Measurements from ENCODE around the gene PYGB.
A peak's percentile ranks its signal among the peaks of the same experiment; 100 is the strongest.
"Not testable (repeated sequence)": the region's sequence is repeated elsewhere in the genome, so short reads cannot be mapped to it uniquely, and the experiment has no call there.

PYGB gene

DNA sequence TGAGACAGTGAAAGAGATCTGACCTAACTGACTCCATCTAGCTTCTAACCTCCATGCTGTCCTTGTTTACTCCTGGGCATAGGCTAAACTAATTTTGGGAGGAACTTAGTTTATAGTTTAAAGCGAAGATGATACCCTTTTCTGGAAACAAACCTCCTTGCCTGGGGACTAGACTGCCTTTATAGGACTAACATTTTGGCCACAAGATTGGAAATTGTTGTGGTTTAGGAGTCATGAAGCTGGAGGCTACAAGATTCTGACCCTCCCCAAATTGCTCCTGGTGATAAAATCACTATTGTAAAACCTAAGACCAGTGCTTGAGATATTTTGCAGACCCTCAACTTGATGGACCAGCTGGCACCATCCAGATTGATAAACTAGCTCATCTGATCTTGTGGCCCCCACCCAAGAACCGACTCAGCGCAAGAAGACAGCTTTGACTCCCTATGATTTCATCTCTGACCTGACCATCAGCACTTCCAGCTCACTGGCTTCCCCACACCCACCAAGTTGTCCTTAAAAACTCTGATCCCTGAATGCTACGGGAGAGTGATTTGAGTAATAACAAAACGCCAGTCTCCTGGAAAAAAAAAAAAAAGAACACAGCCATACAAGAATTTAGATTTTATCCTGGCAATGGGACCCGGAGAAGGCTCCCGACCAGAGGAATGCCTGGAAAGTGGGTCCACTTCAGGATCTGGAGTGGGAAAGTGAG is 79.8 kb downstream of the PYGB start:
- Mint-ChIP-seq H3K27me3 (no peaks in the 10 kb centered on the region), H3K4me1 (ENCODE audit: low read depth in 2 of 2) (peaks cover 22 to 29% of the 10 kb centered on the region in 2 donors), H3K27ac (peak overlapping the region in 1 of 2 donors; percentile 20), H3K9me3 (no peaks in the 10 kb centered on the region), H3K36me3 (ENCODE audit: insufficient read depth) (peaks cover under 1% of the 10 kb centered on the region), H3K4me3 (no peak overlapping the region)
- DNase-seq (no peak), ATAC-seq (replicated peaks) (no peak)

- Mint-ChIP-seq H3K9me3 (no peaks in the 10 kb centered on the region), H3K4me1 (ENCODE audit: low read depth in 2 of 2) (peaks cover 18 to 23% of the 10 kb centered on the region in 2 donors), H3K36me3 (ENCODE audit: insufficient read depth) (no peaks in the 10 kb centered on the region), H3K27ac (no peak overlapping the region), H3K4me3 (peak overlapping the region in 1 of 2 donors; percentile 18), H3K27me3 (no peaks in the 10 kb centered on the region)
- no peak for ATAC-seq (replicated peaks)
- DNase-seq, result no peak
Measured at GRCh38 chr20:25328954-25329498, 81.1 kb downstream of the PYGB start.

DNA sequence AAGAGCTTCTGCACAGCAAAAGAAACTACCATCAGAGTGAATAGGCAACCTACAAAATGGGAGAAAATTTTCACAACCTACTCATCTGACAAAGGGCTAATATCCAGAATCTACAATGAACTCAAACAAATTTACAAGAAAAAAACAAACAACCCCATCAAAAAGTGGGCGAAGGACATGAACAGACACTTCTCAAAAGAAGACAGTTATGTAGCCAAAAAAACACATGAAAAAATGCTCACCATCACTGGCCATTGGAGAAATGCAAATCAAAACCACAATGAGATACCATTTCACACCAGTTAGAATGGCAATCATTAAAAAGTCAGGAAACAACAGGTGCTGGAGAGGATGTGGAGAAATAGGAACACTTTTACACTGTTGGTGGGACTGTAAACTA is 87.1 kb downstream of the PYGB start:
- not testable (repeated sequence) for H3K27me3 Mint-ChIP-seq; ATAC-seq (replicated peaks); H3K9me3 Mint-ChIP-seq; H3K4me3 Mint-ChIP-seq; DNase-seq; H3K36me3 Mint-ChIP-seq (ENCODE audit: insufficient read depth); H3K27ac Mint-ChIP-seq
- H3K4me1 Mint-ChIP-seq (ENCODE audit: low read depth in 2 of 2), result peaks cover 5 to 11% of the 10 kb centered on the region in 2 donors

DNA sequence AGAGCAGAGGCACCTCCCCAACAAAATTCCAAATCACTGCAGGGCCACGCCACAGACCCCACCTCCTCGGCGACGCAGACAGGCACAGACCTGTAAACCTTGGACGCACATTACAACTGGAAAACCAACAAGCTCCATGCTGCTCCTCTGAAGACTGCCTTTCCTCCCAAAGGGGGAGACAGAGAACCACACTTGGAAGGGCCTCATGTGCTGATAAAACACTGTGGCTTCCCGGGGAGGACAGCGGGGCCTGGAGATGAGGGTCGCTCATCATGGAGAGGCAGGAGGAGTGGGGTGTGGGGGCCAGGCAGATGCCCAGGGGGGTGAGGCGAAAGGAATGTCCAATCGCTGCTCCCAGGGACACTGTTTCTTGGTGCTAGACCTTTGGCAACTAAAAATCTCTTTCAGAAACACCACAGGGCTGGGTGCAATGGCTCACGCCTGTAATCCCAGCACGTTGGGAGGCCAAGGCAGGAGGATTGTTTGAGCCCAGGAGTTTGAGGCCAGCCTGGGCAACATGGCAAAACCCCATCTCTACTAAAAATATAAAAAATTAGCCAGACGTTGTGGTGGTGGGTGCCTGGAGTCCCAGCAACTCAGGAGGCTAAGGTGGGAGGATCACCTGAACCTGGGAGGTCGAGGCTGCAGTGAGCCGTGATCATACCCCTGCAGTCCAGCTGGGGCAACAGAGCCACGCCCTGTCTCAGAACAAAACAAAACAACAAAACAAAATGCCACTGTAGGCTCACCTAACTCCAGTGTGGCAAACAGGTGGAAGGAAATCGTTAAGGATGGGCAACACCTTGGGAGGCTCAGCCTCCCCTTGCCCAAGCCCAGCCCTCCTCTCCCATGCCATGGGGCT is 88.9 kb downstream of the PYGB start:
- no peaks in the 10 kb centered on the region for H3K9me3 Mint-ChIP-seq
- ATAC-seq (replicated peaks), result no peak

DNA sequence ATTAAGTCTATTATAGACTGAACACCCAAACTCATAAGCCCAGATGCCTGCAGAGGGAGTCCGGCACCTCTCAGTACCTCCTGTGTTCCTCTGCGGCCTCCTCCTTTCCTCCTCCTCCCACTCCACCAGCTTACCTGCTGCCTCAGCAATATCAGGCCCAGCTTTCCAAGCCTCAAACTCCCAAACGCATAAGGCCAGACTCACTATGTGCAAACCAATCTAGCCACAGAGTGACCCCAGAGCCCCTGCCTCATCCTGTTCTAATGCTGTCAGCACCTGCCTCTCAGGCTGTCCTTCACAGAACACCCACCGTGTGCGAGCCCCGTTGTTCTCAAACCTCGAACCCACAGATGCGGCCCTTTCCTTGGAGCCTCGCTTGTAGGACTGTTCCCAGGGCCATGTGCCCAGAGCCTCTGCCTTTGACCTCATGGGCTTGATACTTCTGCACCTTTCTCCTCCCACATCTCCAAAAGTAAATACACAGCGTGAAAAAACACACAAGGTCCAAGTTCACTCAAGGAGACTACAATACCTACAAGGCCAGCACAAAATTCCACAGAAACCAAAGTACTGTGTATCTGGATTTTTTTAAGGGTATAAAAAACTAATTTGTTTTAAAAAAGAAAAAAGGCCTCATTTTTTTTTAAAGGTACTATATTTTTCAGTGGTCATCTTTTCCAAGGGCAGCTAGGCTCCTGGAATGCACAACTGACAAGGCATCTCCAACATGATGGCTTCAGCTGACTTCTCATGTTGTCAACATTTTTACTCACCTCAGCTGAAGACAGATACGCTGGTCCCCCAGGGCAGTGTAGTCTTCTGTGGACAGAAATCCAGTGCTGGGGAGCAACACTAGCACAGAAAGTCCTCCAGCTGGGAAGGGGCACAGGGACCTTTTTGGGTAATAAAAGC is 90.5 kb downstream of the PYGB start:
- Mint-ChIP-seq H3K9me3 (no peaks in the 10 kb centered on the region), H3K4me1 (ENCODE audit: low read depth in 2 of 2) (peaks cover 2 to 18% of the 10 kb centered on the region in 2 donors), H3K27ac (peak overlapping the region in 1 of 2 donors; percentile 69), H3K4me3 (no peak overlapping the region), H3K27me3 (no peaks in the 10 kb centered on the region), H3K36me3 (ENCODE audit: insufficient read depth) (no peaks in the 10 kb centered on the region)
- no peak for ATAC-seq (replicated peaks)
- DNase-seq, result no peak

More for the DNA sequence above, 88.9 kb downstream of the PYGB start:
- no peak for DNase-seq
- H3K27me3 Mint-ChIP-seq, result no peaks in the 10 kb centered on the region
- H3K4me3 Mint-ChIP-seq, result no peak overlapping the region
- H3K4me1 Mint-ChIP-seq (ENCODE audit: low read depth in 2 of 2), result peaks cover 2 to 9% of the 10 kb centered on the region in 2 donors
- no peaks in the 10 kb centered on the region for H3K36me3 Mint-ChIP-seq (ENCODE audit: insufficient read depth)
- H3K27ac Mint-ChIP-seq, result no peak overlapping the region

GRCh38 chr20:25339608-25340007 is 91.7 kb downstream of the PYGB start:
- DNase-seq (no peak), ATAC-seq (replicated peaks) (no peak)
- no peak overlapping the region for H3K4me3 Mint-ChIP-seq
- H3K27me3 Mint-ChIP-seq, result no peaks in the 10 kb centered on the region
- H3K9me3 Mint-ChIP-seq, result no peaks in the 10 kb centered on the region
- H3K36me3 Mint-ChIP-seq (ENCODE audit: insufficient read depth), result no peaks in the 10 kb centered on the region
- peak overlapping the region in 1 of 2 donors; percentile 49 for H3K27ac Mint-ChIP-seq
- H3K4me1 Mint-ChIP-seq (ENCODE audit: low read depth in 2 of 2), result peaks cover 9 to 27% of the 10 kb centered on the region in 2 donors

DNA sequence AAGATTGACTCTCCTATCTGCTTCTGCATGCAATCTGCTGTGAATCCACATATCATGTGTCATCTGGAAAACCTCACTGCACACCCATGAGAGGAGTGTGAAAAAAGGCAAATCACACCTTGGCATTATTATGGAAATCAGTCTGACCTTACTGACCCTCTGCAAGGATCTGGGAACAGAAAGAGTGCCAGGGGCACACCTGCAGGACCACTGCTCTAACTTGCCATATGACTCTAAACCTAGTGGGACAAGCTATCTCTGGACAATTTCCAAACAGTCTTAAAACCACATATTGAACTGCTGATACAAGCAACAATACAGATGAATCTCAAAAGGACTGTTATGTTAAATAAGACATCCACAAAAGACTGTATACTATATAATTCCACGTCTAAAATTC is 92.5 kb downstream of the PYGB start:
- DNase-seq (no peak), ATAC-seq (replicated peaks) (no peak)
- Mint-ChIP-seq H3K36me3 (ENCODE audit: insufficient read depth) (no peaks in the 10 kb centered on the region), H3K4me1 (ENCODE audit: low read depth in 2 of 2) (peaks cover 11 to 34% of the 10 kb centered on the region in 2 donors), H3K4me3 (no peak overlapping the region), H3K27ac (no peak overlapping the region), H3K9me3 (no peaks in the 10 kb centered on the region), H3K27me3 (no peaks in the 10 kb centered on the region)

DNA sequence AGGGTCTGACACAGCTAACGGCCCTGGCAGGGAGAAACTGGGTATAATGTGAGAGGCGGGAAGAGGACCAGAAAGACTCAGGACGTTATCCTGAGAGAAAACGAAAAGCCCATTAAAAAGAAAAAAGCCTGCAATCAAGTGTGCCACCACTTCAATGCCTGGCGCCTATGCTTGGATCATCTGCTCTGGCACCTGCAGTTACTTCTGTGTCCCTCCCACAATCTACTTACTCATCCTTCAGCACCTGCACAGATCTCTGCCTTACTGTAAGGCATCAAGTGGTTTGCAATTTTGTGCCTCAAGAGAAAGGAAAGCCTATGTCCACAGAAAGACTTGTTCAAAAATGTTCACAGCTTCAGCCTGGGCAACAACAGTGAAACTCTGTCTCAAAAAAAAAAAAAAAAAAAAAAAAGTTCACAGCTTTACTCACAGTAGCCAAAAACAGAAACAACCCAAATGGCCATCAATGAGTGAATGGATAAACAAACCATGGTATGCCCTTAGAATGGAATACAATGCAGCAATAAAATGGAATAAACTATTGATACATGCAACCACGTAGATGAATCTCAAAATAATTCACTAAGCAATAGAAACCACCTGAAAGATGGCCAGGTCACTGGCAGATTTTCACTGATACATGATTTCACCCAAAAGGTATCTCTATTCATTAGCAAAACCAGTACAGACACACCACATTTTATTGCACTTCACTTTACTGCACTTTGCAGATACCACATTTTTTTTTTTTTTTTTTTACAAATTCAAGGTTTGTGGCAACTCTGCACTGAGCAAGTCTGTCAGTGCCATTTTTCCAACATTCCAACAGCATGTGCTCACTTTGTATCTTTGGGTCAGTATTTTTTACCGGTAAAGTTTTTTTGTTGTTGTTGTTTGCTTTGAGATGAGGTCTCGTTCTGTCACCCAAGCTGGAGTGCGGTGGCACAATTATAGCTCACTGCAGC is 94.1 kb downstream of the PYGB start:
- Mint-ChIP-seq H3K27me3 (no peaks in the 10 kb centered on the region), H3K36me3 (ENCODE audit: insufficient read depth) (no peaks in the 10 kb centered on the region), H3K27ac (no peak overlapping the region), H3K4me1 (ENCODE audit: low read depth in 2 of 2) (peaks cover 17 to 44% of the 10 kb centered on the region in 2 donors), H3K9me3 (no peaks in the 10 kb centered on the region), H3K4me3 (no peak overlapping the region)
- no peak for ATAC-seq (replicated peaks)
- no peak for DNase-seq

- DNase-seq (no peak), ATAC-seq (replicated peaks) (no peak)
- no peak overlapping the region for H3K4me3 Mint-ChIP-seq
- peaks cover 17 to 44% of the 10 kb centered on the region in 2 donors for H3K4me1 Mint-ChIP-seq (ENCODE audit: low read depth in 2 of 2)
- H3K36me3 Mint-ChIP-seq (ENCODE audit: insufficient read depth), result no peaks in the 10 kb centered on the region
- H3K27me3 Mint-ChIP-seq, result no peaks in the 10 kb centered on the region
- no peaks in the 10 kb centered on the region for H3K9me3 Mint-ChIP-seq
- peak overlapping the region in 1 of 2 donors; percentile 64 for H3K27ac Mint-ChIP-seq
Measured at GRCh38 chr20:25344634-25345033, 96.7 kb downstream of the PYGB start.

- H3K27ac Mint-ChIP-seq, result peak overlapping the region in 1 of 2 donors; percentile 64
- H3K36me3 Mint-ChIP-seq (ENCODE audit: insufficient read depth), result no peaks in the 10 kb centered on the region
- peaks cover 17 to 47% of the 10 kb centered on the region in 2 donors for H3K4me1 Mint-ChIP-seq (ENCODE audit: low read depth in 2 of 2)
- H3K4me3 Mint-ChIP-seq, result no peak overlapping the region
- H3K9me3 Mint-ChIP-seq, result no peaks in the 10 kb centered on the region
- ATAC-seq (replicated peaks) (no peak), DNase-seq (no peak)
- no peaks in the 10 kb centered on the region for H3K27me3 Mint-ChIP-seq
Measured at GRCh38 chr20:25345721-25346120, 97.8 kb downstream of the PYGB start.

- H3K36me3 Mint-ChIP-seq (ENCODE audit: insufficient read depth), result no peaks in the 10 kb centered on the region
- H3K9me3 Mint-ChIP-seq, result no peaks in the 10 kb centered on the region
- peak overlapping the region in 1 of 2 donors; percentile 31 for H3K4me3 Mint-ChIP-seq
- H3K27ac Mint-ChIP-seq, result peak overlapping the region in 1 of 2 donors; percentile 64
- H3K27me3 Mint-ChIP-seq, result no peaks in the 10 kb centered on the region
- H3K4me1 Mint-ChIP-seq (ENCODE audit: low read depth in 2 of 2), result peaks cover 16 to 50% of the 10 kb centered on the region in 2 donors
- peak; percentile 89 for ATAC-seq (replicated peaks)
- DNase-seq, result peak in 2 of 3 experiments; percentile 5 to 21
Measured at GRCh38 chr20:25346349-25346748, 98.5 kb downstream of the PYGB start.

Measured in effector memory CD8-positive, alpha-beta T cell (primary cell).